HepG2 (cell line): Measurements from ENCODE around the gene KCNAB1. TPM values are rescaled to one million over a fixed set of nuclear protein-coding genes. Genes with fewer than 3 reads are reported as not detected.
A peak's percentile ranks its signal among the peaks of the same experiment; 100 is the strongest.

ENCODE experiments used
- BCL3 ChIP-seq: sonication (generic); formaldehyde crosslinking; IDR thresholded peaks from 2 replicates; pipeline ENCODE4 v1.5.1; 2020; ENCODE audit warnings: mild to moderate bottlenecking, missing genetic modification reagents, moderate library complexity
- LCORL ChIP-seq, 2 experiments: fragments of 450-650 bp in 1 of 2; sonication (generic) in 1 of 2; formaldehyde crosslinking in 1 of 2; IDR thresholded peaks; 2 replicates each; pipeline versions ENCODE4 v1.5.0 to v1.6.1; 2017 to 2020; ENCODE audit warnings: antibody characterized with exemption in 1 of 2, missing genetic modification reagents in 1 of 2
- YY1 ChIP-seq: IDR thresholded peaks from 2 replicates; pipeline ENCODE4 v1.6.1; 2011; ENCODE audit warnings: low read length, low read depth, moderate library complexity, mild to moderate bottlenecking; ENCODE audit not compliant: insufficient read depth, insufficient replicate concordance
- ZBTB26 ChIP-seq: IDR thresholded peaks from 2 replicates; pipeline ENCODE4 v1.6.1; 2016; ENCODE audit warnings: missing compliant biosample characterization, missing genetic modification reagents, borderline replicate concordance
- ZBTB43 ChIP-seq: sonication (generic); formaldehyde crosslinking; conservative IDR thresholded peaks from 2 replicates; pipeline ENCODE4 v1.4.0; 2020; ENCODE audit warnings: missing genetic modification reagents
- ZNF263 ChIP-seq: sonication (generic); formaldehyde crosslinking; IDR thresholded peaks from 2 replicates; pipeline ENCODE4 v1.4.0; 2020; ENCODE audit warnings: missing genetic modification reagents
- ZNF275 ChIP-seq: sonication (generic); formaldehyde crosslinking; IDR thresholded peaks from 2 replicates; pipeline ENCODE4 v1.8.0; 2022; ENCODE audit warnings: missing genetic modification reagents, mild to moderate bottlenecking, inconsistent platforms, borderline replicate concordance
- ZNF564 ChIP-seq: sonication (generic); formaldehyde crosslinking; IDR thresholded peaks from 2 replicates; pipeline ENCODE4 v1.8.1; 2023; ENCODE audit warnings: mild to moderate bottlenecking, missing genetic modification reagents
- ZNF580 ChIP-seq: IDR thresholded peaks from 2 replicates; pipeline ENCODE4 v1.6.1; 2016; ENCODE audit warnings: low read depth, borderline replicate concordance
- polyA plus RNA-seq, 8 experiments: library from polyadenylated mRNA; depleted of rRNA in 3 of 8; stranded (reverse) in 7 of 8; unstranded in 1 of 8; fragments of >200 nt; fragmentation: Illumina TruSeq in 4 of 8; extraction: Trizol in 4 of 8; gene quantifications; 2 replicates each; pipeline versions ENCODE4 v1.2.1 to v1.2.3, GENCODE V29; 2011 to 2016; ENCODE audit warnings: low read depth in 4 of 8, missing spikeins in 1 of 8, mixed read lengths in 1 of 8; ENCODE audit not compliant: insufficient read depth in 1 of 8
- total RNA-seq, 5 experiments: library from RNA; depleted of rRNA; stranded (reverse); fragments of >200 nt; fragmentation: Illumina TruSeq; extraction: Trizol; gene quantifications; 2 replicates each; pipeline ENCODE4 v1.2.3, GENCODE V29; 2016; ENCODE audit warnings: low read depth in 1 of 5
- TF ChIP-seq, protein P1 (sequence below): sonication (generic); formaldehyde crosslinking; IDR thresholded peaks from 2 replicates; pipeline ENCODE4 v1.8.1; 2023; ENCODE audit warnings: missing genetic modification reagents, inconsistent platforms, borderline replicate concordance
- TF ChIP-seq, protein P2 (sequence below): sonication (generic); formaldehyde crosslinking; IDR thresholded peaks from 2 replicates; pipeline ENCODE4 v1.9.0; 2022; ENCODE audit warnings: missing genetic modification reagents, mild to moderate bottlenecking, borderline replicate concordance
- TF ChIP-seq, protein P3 (sequence below): IDR thresholded peaks from 2 replicates; pipeline ENCODE4 v1.6.1; 2016
- TF ChIP-seq, protein P4 (sequence below): sonication (generic); formaldehyde crosslinking; IDR thresholded peaks from 2 replicates; pipeline ENCODE4 v1.4.0; 2020; ENCODE audit warnings: mild to moderate bottlenecking, missing genetic modification reagents

The KCNAB1 gene
- total and polyA plus RNA-seq, 2 of the 13 experiments (the other 11 are each of a cell fraction or from before 2014, with no cell fraction given) = not detected

DNA sequence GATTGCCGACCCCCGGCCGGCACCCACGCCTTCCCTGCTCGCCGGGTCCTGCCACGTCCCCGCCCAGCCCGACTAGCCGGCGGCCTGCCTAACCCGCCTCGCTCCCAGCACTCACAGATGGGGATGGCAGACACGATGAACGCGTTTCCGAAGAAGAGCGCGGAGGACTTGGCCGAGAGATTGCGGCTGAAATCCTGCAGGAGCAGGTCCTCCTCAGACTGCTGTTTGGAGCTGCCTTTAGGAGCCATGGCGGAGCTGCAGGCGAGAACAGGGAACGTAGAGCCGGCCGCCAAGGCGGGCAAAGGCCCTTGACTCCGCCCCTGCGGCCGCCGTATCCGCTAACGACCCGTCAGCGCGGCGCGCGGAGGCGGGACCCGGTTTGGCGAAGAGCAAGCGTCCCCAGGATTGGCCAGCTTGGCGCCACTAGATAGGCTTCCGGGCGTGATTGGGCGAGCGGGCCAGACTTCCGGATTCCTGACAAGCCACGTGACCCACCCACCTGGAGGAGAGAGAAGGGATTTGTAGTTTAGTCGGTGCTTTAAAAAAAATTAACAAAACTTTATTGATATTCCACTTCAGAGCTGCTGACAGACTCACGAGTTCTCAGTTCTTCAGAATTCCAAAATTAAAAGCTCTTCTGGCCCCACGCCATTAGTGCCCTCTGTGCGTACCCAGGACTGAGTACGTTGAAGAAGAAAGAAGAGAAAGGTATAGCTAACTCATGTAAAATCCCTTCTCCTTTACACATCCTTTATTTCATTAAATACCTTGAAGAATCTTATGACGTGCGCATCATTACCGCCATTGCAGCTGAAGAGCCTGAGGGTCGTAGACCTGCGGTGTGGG is 434.7 kb downstream of the KCNAB1 start, which contains the start of gene SSR3 (continued):
- peak; percentile 66 for TF ChIP-seq ZBTB26
- TF ChIP-seq, protein P1, sequence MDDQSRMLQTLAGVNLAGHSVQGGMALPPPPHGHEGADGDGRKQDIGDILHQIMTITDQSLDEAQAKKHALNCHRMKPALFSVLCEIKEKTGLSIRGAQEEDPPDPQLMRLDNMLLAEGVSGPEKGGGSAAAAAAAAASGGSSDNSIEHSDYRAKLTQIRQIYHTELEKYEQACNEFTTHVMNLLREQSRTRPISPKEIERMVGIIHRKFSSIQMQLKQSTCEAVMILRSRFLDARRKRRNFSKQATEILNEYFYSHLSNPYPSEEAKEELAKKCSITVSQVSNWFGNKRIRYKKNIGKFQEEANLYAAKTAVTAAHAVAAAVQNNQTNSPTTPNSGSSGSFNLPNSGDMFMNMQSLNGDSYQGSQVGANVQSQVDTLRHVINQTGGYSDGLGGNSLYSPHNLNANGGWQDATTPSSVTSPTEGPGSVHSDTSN = 0 out of 2 replicates have a peak, but pooled peaks have one; percentile 62
- TF ChIP-seq ZNF564 (CRISPR knock-in tag) = no peak
- TF ChIP-seq BCL3 = no peak
- TF ChIP-seq YY1 = peak; percentile 85
- no peak for TF ChIP-seq LCORL (IDR thresholded peaks at IDR 0.05)
- no peak for TF ChIP-seq LCORL (CRISPR knock-in tag; IDR thresholded peaks at IDR 0.05)
- TF ChIP-seq, protein P2, sequence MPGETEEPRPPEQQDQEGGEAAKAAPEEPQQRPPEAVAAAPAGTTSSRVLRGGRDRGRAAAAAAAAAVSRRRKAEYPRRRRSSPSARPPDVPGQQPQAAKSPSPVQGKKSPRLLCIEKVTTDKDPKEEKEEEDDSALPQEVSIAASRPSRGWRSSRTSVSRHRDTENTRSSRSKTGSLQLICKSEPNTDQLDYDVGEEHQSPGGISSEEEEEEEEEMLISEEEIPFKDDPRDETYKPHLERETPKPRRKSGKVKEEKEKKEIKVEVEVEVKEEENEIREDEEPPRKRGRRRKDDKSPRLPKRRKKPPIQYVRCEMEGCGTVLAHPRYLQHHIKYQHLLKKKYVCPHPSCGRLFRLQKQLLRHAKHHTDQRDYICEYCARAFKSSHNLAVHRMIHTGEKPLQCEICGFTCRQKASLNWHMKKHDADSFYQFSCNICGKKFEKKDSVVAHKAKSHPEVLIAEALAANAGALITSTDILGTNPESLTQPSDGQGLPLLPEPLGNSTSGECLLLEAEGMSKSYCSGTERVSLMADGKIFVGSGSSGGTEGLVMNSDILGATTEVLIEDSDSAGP (CRISPR knock-in tag) = peak; percentile 86
- no peak for TF ChIP-seq ZNF580 (CRISPR knock-in tag)
- no peak; the same call in 1 of the 2 replicates for TF ChIP-seq ZBTB43
- TF ChIP-seq, protein P3, sequence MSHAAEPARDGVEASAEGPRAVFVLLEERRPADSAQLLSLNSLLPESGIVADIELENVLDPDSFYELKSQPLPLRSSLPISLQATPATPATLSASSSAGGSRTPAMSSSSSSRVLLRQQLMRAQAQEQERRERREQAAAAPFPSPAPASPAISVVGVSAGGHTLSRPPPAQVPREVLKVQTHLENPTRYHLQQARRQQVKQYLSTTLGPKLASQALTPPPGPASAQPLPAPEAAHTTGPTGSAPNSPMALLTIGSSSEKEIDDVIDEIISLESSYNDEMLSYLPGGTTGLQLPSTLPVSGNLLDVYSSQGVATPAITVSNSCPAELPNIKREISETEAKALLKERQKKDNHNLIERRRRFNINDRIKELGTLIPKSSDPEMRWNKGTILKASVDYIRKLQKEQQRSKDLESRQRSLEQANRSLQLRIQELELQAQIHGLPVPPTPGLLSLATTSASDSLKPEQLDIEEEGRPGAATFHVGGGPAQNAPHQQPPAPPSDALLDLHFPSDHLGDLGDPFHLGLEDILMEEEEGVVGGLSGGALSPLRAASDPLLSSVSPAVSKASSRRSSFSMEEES (CRISPR knock-in tag) = peak; percentile 71
- TF ChIP-seq, protein P4, sequence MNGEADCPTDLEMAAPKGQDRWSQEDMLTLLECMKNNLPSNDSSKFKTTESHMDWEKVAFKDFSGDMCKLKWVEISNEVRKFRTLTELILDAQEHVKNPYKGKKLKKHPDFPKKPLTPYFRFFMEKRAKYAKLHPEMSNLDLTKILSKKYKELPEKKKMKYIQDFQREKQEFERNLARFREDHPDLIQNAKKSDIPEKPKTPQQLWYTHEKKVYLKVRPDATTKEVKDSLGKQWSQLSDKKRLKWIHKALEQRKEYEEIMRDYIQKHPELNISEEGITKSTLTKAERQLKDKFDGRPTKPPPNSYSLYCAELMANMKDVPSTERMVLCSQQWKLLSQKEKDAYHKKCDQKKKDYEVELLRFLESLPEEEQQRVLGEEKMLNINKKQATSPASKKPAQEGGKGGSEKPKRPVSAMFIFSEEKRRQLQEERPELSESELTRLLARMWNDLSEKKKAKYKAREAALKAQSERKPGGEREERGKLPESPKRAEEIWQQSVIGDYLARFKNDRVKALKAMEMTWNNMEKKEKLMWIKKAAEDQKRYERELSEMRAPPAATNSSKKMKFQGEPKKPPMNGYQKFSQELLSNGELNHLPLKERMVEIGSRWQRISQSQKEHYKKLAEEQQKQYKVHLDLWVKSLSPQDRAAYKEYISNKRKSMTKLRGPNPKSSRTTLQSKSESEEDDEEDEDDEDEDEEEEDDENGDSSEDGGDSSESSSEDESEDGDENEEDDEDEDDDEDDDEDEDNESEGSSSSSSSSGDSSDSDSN = peak; percentile 78
- no peak; the same call in 1 of the 2 replicates for TF ChIP-seq ZNF263 (CRISPR knock-in tag)
- TF ChIP-seq ZNF275 = peak; percentile 31; the same call in 1 of the 2 replicates
